NCI-H748 (cell line): ENCODE results near the gene RAB26.
A peak's percentile ranks its signal among the peaks of the same experiment; 100 is the strongest.
"Not testable (repeated sequence)": the region's sequence is repeated elsewhere in the genome, so short reads cannot be mapped to it uniquely, and the experiment has no call there.

Source experiments
- DNase-seq: peaks from one replicate; lab custom pipeline; 2025; ENCODE audit not compliant: unreplicated experiment; lab: John Stamatoyannopoulos, UW

Gene RAB26

GRCh38 chr16:2195322-2196161 lies 47.1 kb downstream of the RAB26 start:
- peak; percentile 20 for DNase-seq

GRCh38 chr16:2196162-2196980 lies 47.9 kb downstream of the RAB26 start, which contains the start of gene CASKIN1:
CASKIN1 (minus strand) TSS chr16:2196605; CDS start chr16:2196432, 173 bp downstream.
- peak; percentile 54 for DNase-seq

GRCh38 chr16:2196981-2197511 lies 48.6 kb downstream of the RAB26 start:
- DNase-seq, result no peak

- DNase-seq, result no peak
These were observed 49.3 kb downstream of the RAB26 start for GRCh38 chr16:2197765-2198164.

- no peak for DNase-seq
These were observed 49.9 kb downstream of the RAB26 start for GRCh38 chr16:2198283-2198682.

- DNase-seq, result no peak
These were observed 50.7 kb downstream of the RAB26 start for GRCh38 chr16:2199095-2199494.

- no peak for DNase-seq
These were observed 51.3 kb downstream of the RAB26 start for GRCh38 chr16:2199621-2200139.

GRCh38 chr16:2200313-2200712 lies 51.9 kb downstream of the RAB26 start:
- no peak for DNase-seq

- not testable (repeated sequence) for DNase-seq
These were observed 54.8 kb downstream of the RAB26 start for GRCh38 chr16:2203119-2203688.
